ENCODE results near the gene C1QL2. TPM values are rescaled to one million over a fixed set of nuclear protein-coding genes. Genes with fewer than 3 reads are reported as not detected.

Gene C1QL2
- total and polyA plus RNA-seq, 12 donors = not detected

DNA sequence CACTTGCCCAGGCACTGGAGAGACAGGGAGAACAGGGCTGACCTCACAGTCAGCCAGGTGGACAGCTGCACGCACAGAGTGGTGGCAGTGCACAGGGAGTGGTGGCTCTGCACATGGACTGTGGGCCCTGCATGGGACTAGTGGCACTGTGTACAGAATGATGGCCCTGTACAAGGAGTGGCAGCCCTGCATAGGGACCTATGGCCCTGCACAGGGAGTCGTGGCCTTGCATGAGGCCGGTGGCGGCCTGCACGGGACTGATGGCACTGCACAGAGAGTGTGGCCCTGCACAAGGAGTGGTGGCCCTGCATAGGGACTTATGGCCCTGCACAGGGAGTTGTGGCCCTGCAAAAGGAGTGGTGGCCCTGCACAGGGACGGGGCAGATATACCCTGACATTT lies 46.0 kb upstream of the C1QL2 start:
- Histone ChIP-seq H3K27me3 (no peaks in the 10 kb centered on the region), H3K27ac (no peak overlapping the region), H3K36me3 (replicated peaks in 1 of 2) (no peaks in the 10 kb centered on the region), H3K4me3 (no peak overlapping the region), H3K4me1 (replicated peaks in 1 of 2) (no peaks in the 10 kb centered on the region), H3K9me3 (replicated peaks in 1 of 3) (no peaks in the 10 kb centered on the region)
- intact Hi-C loops (cut with DNase I) = no loop called here
- TF ChIP-seq, protein P1, sequence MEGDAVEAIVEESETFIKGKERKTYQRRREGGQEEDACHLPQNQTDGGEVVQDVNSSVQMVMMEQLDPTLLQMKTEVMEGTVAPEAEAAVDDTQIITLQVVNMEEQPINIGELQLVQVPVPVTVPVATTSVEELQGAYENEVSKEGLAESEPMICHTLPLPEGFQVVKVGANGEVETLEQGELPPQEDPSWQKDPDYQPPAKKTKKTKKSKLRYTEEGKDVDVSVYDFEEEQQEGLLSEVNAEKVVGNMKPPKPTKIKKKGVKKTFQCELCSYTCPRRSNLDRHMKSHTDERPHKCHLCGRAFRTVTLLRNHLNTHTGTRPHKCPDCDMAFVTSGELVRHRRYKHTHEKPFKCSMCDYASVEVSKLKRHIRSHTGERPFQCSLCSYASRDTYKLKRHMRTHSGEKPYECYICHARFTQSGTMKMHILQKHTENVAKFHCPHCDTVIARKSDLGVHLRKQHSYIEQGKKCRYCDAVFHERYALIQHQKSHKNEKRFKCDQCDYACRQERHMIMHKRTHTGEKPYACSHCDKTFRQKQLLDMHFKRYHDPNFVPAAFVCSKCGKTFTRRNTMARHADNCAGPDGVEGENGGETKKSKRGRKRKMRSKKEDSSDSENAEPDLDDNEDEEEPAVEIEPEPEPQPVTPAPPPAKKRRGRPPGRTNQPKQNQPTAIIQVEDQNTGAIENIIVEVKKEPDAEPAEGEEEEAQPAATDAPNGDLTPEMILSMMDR (IDR thresholded peaks at IDR 0.05) = no peak
- TF ChIP-seq POLR2A (IDR thresholded peaks at IDR 0.05) = no peak
- DNase-seq = no peak
- 90 to 100% (median 93%) methylated on average over 1 to 6 of the region's 6 CpGs for WGBS, 4 donors

DNA sequence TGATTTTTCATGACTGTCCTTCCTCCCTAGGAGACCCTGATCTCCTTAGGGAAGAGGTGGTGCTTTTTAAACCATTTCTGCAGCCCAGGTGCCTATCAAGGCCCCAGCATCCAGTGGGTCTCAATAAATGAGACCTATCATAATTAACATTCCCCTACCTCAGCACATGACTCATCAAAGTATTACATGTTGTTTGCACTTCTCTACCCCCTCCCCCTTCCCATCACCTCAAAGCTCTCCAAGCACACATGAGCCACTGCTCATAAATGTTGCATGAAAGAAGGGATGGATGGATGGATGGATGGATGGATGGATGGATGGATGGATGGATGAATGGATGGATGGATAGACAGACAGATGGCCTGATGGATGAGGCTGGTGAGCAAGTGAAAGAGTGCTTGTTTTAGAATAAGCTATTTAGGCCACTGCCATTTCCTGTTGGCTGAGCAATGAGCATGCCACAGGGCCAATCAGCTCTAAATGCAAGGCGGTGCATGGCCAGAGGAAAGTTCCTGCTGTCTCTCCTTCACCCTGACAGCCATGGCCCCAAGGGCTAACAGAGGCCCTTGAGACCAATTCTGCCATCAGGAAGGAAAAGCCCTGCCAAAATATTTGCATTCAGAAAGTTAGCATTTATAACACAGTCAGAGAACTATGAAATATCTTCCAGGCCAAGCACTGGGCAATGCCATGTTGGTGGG lies 44.2 kb upstream of the C1QL2 start:
- peaks cover 0 to 10% of the 10 kb centered on the region in 2 donors for H3K4me1 ChIP-seq (replicated peaks in 1 of 2)
- H3K9me3 ChIP-seq (replicated peaks in 1 of 3) = no peaks in the 10 kb centered on the region
- H3K27me3 ChIP-seq = no peaks in the 10 kb centered on the region
- no peak overlapping the region for H3K4me3 ChIP-seq
- TF ChIP-seq POLR2A (IDR thresholded peaks at IDR 0.05) = no peak
- TF ChIP-seq, protein P1 (IDR thresholded peaks at IDR 0.05) = no peak
- WGBS, 4 donors = 82 to 100% (median 90%) methylated on average over 1 of the region's 1 CpG
- H3K27ac ChIP-seq = no peak overlapping the region
- intact Hi-C loops (cut with DNase I) = no loop called here
- DNase-seq = no peak
- H3K36me3 ChIP-seq (replicated peaks in 1 of 2) = no peaks in the 10 kb centered on the region

DNA sequence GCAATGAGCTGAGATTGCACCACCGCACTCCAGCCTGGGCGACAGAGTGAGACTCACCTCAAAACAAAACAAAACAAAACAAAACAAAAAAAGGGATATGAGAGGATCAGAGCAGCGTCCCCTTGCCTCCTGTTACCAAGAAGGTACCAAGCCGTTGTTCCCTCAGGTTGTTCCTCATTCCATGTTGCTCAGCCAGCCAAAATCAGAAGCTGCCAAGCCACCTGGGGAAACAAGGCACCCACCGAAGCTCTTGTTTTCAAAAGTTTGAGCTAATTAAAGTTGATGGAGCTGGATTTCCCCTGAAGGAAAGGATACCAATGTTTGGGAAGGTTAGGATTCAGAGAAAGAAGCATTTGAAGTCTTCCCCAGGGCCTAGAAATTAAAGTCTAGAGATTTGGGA lies 43.3 kb upstream of the C1QL2 start:
- TF ChIP-seq POLR2A (IDR thresholded peaks at IDR 0.05) = no peak
- intact Hi-C loops (cut with DNase I) = no loop called here
- Histone ChIP-seq H3K4me3 (no peak overlapping the region), H3K36me3 (replicated peaks in 1 of 2) (no peaks in the 10 kb centered on the region), H3K27ac (no peak overlapping the region), H3K4me1 (replicated peaks in 1 of 2) (peaks cover 0 to 19% of the 10 kb centered on the region in 2 donors), H3K9me3 (replicated peaks in 1 of 3) (no peaks in the 10 kb centered on the region), H3K27me3 (no peaks in the 10 kb centered on the region)
- DNase-seq = no peak
- 88 to 93% (median 90%) methylated on average over 5 of the region's 5 CpGs for WGBS, 4 donors

DNA sequence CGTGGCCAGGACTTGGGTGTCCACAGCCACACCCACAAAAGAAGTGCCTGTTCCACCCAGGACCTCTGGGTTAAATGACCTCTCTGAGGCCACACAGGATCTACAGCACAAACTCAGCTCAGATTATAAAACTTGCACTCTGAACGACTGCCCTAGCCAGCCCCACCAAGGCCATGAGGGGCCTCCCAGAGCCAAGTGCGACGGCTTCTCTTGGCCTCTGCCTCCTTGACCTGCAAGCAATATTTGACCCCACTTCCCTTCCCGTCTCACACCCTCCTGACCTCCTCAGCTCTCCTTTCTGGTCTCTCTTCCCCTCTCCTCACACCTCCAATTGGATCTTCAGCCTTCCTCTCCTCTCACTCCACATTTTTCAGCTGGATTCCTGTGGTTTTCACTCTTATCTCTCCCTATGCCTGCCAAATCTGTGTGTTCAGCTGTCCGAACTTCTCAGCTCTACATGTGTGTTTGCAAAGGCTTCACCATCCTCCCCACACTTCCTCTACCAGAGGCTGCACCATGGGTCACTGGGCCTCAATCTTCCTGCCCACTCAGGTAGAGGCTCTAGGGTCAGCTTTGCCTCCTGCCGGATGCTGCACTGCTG lies 39.8 kb upstream of the C1QL2 start:
- H3K36me3 ChIP-seq (replicated peaks in 1 of 2) = no peaks in the 10 kb centered on the region
- peak in 1 of 7 donors; percentile 9 for DNase-seq
- TF ChIP-seq, protein P1 (IDR thresholded peaks at IDR 0.05) = no peak
- TF ChIP-seq POLR2A (IDR thresholded peaks at IDR 0.05) = no peak
- intact Hi-C loops (cut with DNase I) = no loop called here
- peaks cover 0 to 22% of the 10 kb centered on the region in 2 donors for H3K4me1 ChIP-seq (replicated peaks in 1 of 2)
- H3K27me3 ChIP-seq = no peaks in the 10 kb centered on the region
- peak overlapping the region in 1 of 5 donors; percentile 24 for H3K27ac ChIP-seq
- 53 to 61% (median 57%) methylated on average over 7 of the region's 7 CpGs for WGBS, 4 donors
- H3K9me3 ChIP-seq (replicated peaks in 1 of 3) = no peaks in the 10 kb centered on the region
- H3K4me3 ChIP-seq = no peak overlapping the region

Data from adrenal gland (tissue), 12 donors.